ENCODE measurements around the gene CDIPT. TPM values are rescaled to one million over a fixed set of nuclear protein-coding genes. Genes with fewer than 3 reads are reported as not detected.

The CDIPT gene
- total and polyA plus RNA-seq, 4 experiments from 2014 or later, result 76.2 to 123 (median 83.5) TPM

GRCh38 chr16:29900888-29901606, 38.0 kb upstream of the CDIPT start:
- peak overlapping the region; percentile 47 to 83 (median 72) for H3K4me3 Mint-ChIP-seq
- no peaks in the 10 kb centered on the region for H3K36me3 Mint-ChIP-seq
- peaks cover 18% of the 10 kb centered on the region in 2 donors for H3K27me3 Mint-ChIP-seq
- no peaks in the 10 kb centered on the region for H3K36me3 ChIP-seq (ENCODE audit: insufficient read depth, low read length)
- ChIA-PET CTCF (ENCODE audit: partially characterized antibody) (interaction anchor here (0.9 to 1.3 kb wide), 2 partner anchors 72 to 76 kb away, joined by 3 read pairs; partner anchors contain the start of gene TAOK2), POLR2A (ENCODE audit: partially characterized antibody) (interaction anchor here (1.5 to 3.9 kb wide), 4 partner anchors 16 to 93 kb away, joined by 4 to 13 read pairs (median 10); partner anchors contain the start of gene KCTD13)
- H3K27ac Mint-ChIP-seq, result peak overlapping the region in 2 of 7 donors; percentile 30
- intact Hi-C loops (cut with micrococcal nuclease), result loop anchor here (1.0 kb wide), 1 partner anchor 38 kb away; the partner anchor contains the start of gene CDIPT
- H3K27me3 ChIP-seq (ENCODE audit: insufficient read depth, low read length), result peaks cover 10% of the 10 kb centered on the region
- DNase-seq, result no peak
- H3K4me3 ChIP-seq (ENCODE audit: low read length in 2 of 2), result no peak overlapping the region
- peaks cover 15% of the 10 kb centered on the region for H3K4me1 ChIP-seq (ENCODE audit: insufficient read depth, low read length)
- H3K4me1 Mint-ChIP-seq, result peaks cover 0 to 5% (median 3%) of the 10 kb centered on the region in 4 donors
- peaks cover 0 to 3% (median 0%) of the 10 kb centered on the region in 8 donors for H3K9me3 Mint-ChIP-seq
- no peaks in the 10 kb centered on the region for H3K9me3 ChIP-seq (ENCODE audit: control insufficient read depth in 1 of 2, low read length in 2 of 2)
- H3K27ac ChIP-seq (ENCODE audit: low read depth, low read length), result no peak overlapping the region

GRCh38 chr16:29900102-29900887, 37.3 kb upstream of the CDIPT start, which contains the start of gene ASPHD1:
Gene ASPHD1, plus strand, starts transcription at chr16:29900488. Its CDS starts 484 bp downstream, at chr16:29900972.
- peak; percentile 74 to 88 (median 80) for DNase-seq

GRCh38 chr16:29899516-29900101, 36.6 kb upstream of the CDIPT start, which contains the start of gene SEZ6L2:
Gene SEZ6L2, minus strand, starts transcription at chr16:29899550. Its CDS starts 531 bp downstream, at chr16:29899019.
- Histone ChIP-seq H3K4me1 (ENCODE audit: insufficient read depth, low read length) (peaks cover 15% of the 10 kb centered on the region), H3K4me3 (ENCODE audit: low read length in 2 of 2) (peak within 1 kb of the TSS in 1 of 2 donors; percentile 45), H3K36me3 (ENCODE audit: insufficient read depth, low read length) (no peaks in the 10 kb centered on the region), H3K9me3 (ENCODE audit: control insufficient read depth in 1 of 2, low read length in 2 of 2) (no peaks in the 10 kb centered on the region), H3K27ac (ENCODE audit: low read depth, low read length) (no peak within 1 kb of the TSS), H3K27me3 (ENCODE audit: insufficient read depth, low read length) (peaks cover 10% of the 10 kb centered on the region)
- ChIA-PET CTCF (ENCODE audit: partially characterized antibody) (no interaction called here), POLR2A (ENCODE audit: partially characterized antibody) (interaction anchor here (0.8 to 3.9 kb wide), 9 partner anchors 12 to 149 kb away, joined by 3 to 13 read pairs (median 5); partner anchors contain the start of genes INO80E, KCTD13 and TMEM219)
- peaks cover 0 to 3% (median 0%) of the 10 kb centered on the region in 8 donors for H3K9me3 Mint-ChIP-seq
- DNase-seq, result no peak
- intact Hi-C loops (cut with micrococcal nuclease), result loop anchor here (1.0 kb wide), 1 partner anchor 36 kb away; the partner anchor contains the start of gene CDIPT
- peak within 1 kb of the TSS in 2 of 7 donors; percentile 30 to 41 for H3K27ac Mint-ChIP-seq
- peaks cover 18 to 24% of the 10 kb centered on the region in 2 donors for H3K27me3 Mint-ChIP-seq
- peaks cover 0 to 5% (median 3%) of the 10 kb centered on the region in 4 donors for H3K4me1 Mint-ChIP-seq
- H3K4me3 Mint-ChIP-seq, result peak within 1 kb of the TSS; percentile 45 to 83 (median 70)
- H3K36me3 Mint-ChIP-seq, result no peaks in the 10 kb centered on the region

More at GRCh38 chr16:29900102-29900887, 37.3 kb upstream of the CDIPT start, which contains the start of gene ASPHD1:
- ChIA-PET POLR2A (ENCODE audit: partially characterized antibody) (interaction anchor here (0.8 to 3.9 kb wide), 10 partner anchors 11 to 149 kb away, joined by 3 to 13 read pairs (median 4); partner anchors contain the start of genes INO80E, KCTD13 and TMEM219), CTCF (ENCODE audit: partially characterized antibody) (interaction anchor here (0.9 kb wide), 1 partner anchor 77 kb away, joined by 3 read pairs; no protein-coding TSS in a partner anchor)
- Mint-ChIP-seq H3K4me1 (peaks cover 0 to 5% (median 3%) of the 10 kb centered on the region in 4 donors), H3K27ac (peak within 1 kb of the TSS in 3 of 7 donors; percentile 30 to 41 (median 30)), H3K36me3 (no peaks in the 10 kb centered on the region), H3K27me3 (peaks cover 18 to 24% of the 10 kb centered on the region in 2 donors), H3K4me3 (peak within 1 kb of the TSS; percentile 47 to 83 (median 72)), H3K9me3 (peaks cover 0 to 3% (median 0%) of the 10 kb centered on the region in 8 donors)
- Histone ChIP-seq H3K27me3 (ENCODE audit: insufficient read depth, low read length) (peaks cover 10% of the 10 kb centered on the region), H3K4me1 (ENCODE audit: insufficient read depth, low read length) (peaks cover 15% of the 10 kb centered on the region), H3K27ac (ENCODE audit: low read depth, low read length) (no peak within 1 kb of the TSS), H3K4me3 (ENCODE audit: low read length in 2 of 2) (peak within 1 kb of the TSS in 1 of 2 donors; percentile 45), H3K36me3 (ENCODE audit: insufficient read depth, low read length) (no peaks in the 10 kb centered on the region), H3K9me3 (ENCODE audit: control insufficient read depth in 1 of 2, low read length in 2 of 2) (no peaks in the 10 kb centered on the region)
- intact Hi-C loops (cut with micrococcal nuclease), result loop anchor here (1.0 kb wide), 1 partner anchor 37 kb away; the partner anchor contains the start of gene CDIPT

GRCh38 chr16:29898804-29899515, 35.9 kb upstream of the CDIPT start:
- Histone ChIP-seq H3K4me3 (ENCODE audit: low read length in 2 of 2) (no peak overlapping the region), H3K9me3 (ENCODE audit: control insufficient read depth in 1 of 2, low read length in 2 of 2) (no peaks in the 10 kb centered on the region), H3K36me3 (ENCODE audit: insufficient read depth, low read length) (no peaks in the 10 kb centered on the region), H3K27ac (ENCODE audit: low read depth, low read length) (no peak overlapping the region), H3K27me3 (ENCODE audit: insufficient read depth, low read length) (peaks cover 10% of the 10 kb centered on the region), H3K4me1 (ENCODE audit: insufficient read depth, low read length) (peaks cover 15% of the 10 kb centered on the region)
- POLR2A ChIA-PET (ENCODE audit: partially characterized antibody), result interaction anchor here (0.8 to 3.9 kb wide), 3 partner anchors 27 to 97 kb away, joined by 4 to 13 read pairs (median 5); partner anchors contain the start of genes INO80E, KCTD13 and TMEM219
- intact Hi-C loops (cut with micrococcal nuclease), result no loop called here
- H3K27ac Mint-ChIP-seq, result no peak overlapping the region
- H3K4me1 Mint-ChIP-seq, result peaks cover 0 to 5% (median 3%) of the 10 kb centered on the region in 4 donors
- no peak for DNase-seq
- peak overlapping the region in 1 of 8 donors; percentile 67 for H3K4me3 Mint-ChIP-seq
- CTCF ChIA-PET (ENCODE audit: partially characterized antibody), result no interaction called here
- peaks cover 18 to 24% of the 10 kb centered on the region in 2 donors for H3K27me3 Mint-ChIP-seq
- H3K36me3 Mint-ChIP-seq, result no peaks in the 10 kb centered on the region
- H3K9me3 Mint-ChIP-seq, result peaks cover 0 to 3% (median 0%) of the 10 kb centered on the region in 8 donors

GRCh38 chr16:29898135-29898803, 35.2 kb upstream of the CDIPT start:
- no peaks in the 10 kb centered on the region for H3K9me3 ChIP-seq (ENCODE audit: control insufficient read depth in 1 of 2, low read length in 2 of 2)
- DNase-seq, result no peak
- no peak overlapping the region for H3K27ac ChIP-seq (ENCODE audit: low read depth, low read length)
- ChIA-PET POLR2A (ENCODE audit: partially characterized antibody) (no interaction called here), CTCF (ENCODE audit: partially characterized antibody) (no interaction called here)
- Mint-ChIP-seq H3K36me3 (no peaks in the 10 kb centered on the region), H3K4me1 (peaks cover 0 to 5% (median 3%) of the 10 kb centered on the region in 4 donors), H3K9me3 (peaks cover 0 to 3% (median 0%) of the 10 kb centered on the region in 8 donors), H3K27ac (no peak overlapping the region), H3K4me3 (peak overlapping the region in 4 of 8 donors; percentile 29 to 67 (median 38)), H3K27me3 (peaks cover 16 to 24% of the 10 kb centered on the region in 2 donors)
- H3K4me3 ChIP-seq (ENCODE audit: low read length in 2 of 2), result no peak overlapping the region
- peaks cover 15% of the 10 kb centered on the region for H3K4me1 ChIP-seq (ENCODE audit: insufficient read depth, low read length)
- H3K27me3 ChIP-seq (ENCODE audit: insufficient read depth, low read length), result peaks cover 10% of the 10 kb centered on the region
- no peaks in the 10 kb centered on the region for H3K36me3 ChIP-seq (ENCODE audit: insufficient read depth, low read length)
- intact Hi-C loops (cut with micrococcal nuclease), result no loop called here

- H3K27ac Mint-ChIP-seq, result no peak overlapping the region
- intact Hi-C loops (cut with micrococcal nuclease), result no loop called here
Measured at GRCh38 chr16:29897333-29897732, 34.3 kb upstream of the CDIPT start.

More at GRCh38 chr16:29897333-29897732, 34.3 kb upstream of the CDIPT start:
- peaks cover 0 to 3% (median 0%) of the 10 kb centered on the region in 8 donors for H3K9me3 Mint-ChIP-seq
- H3K27me3 ChIP-seq (ENCODE audit: insufficient read depth, low read length), result peaks cover 10% of the 10 kb centered on the region
- no peak overlapping the region for H3K4me3 ChIP-seq (ENCODE audit: low read length in 2 of 2)
- H3K4me1 Mint-ChIP-seq, result peaks cover 0 to 5% (median 3%) of the 10 kb centered on the region in 4 donors
- peaks cover 15% of the 10 kb centered on the region for H3K4me1 ChIP-seq (ENCODE audit: insufficient read depth, low read length)
- H3K4me3 Mint-ChIP-seq, result peak overlapping the region in 1 of 8 donors; percentile 2
- no peak overlapping the region for H3K27ac ChIP-seq (ENCODE audit: low read depth, low read length)
- POLR2A ChIA-PET (ENCODE audit: partially characterized antibody), result no interaction called here
- H3K27me3 Mint-ChIP-seq, result peaks cover 16 to 24% of the 10 kb centered on the region in 2 donors
- no peaks in the 10 kb centered on the region for H3K36me3 Mint-ChIP-seq
- CTCF ChIA-PET (ENCODE audit: partially characterized antibody), result no interaction called here
- H3K9me3 ChIP-seq (ENCODE audit: control insufficient read depth in 1 of 2, low read length in 2 of 2), result no peaks in the 10 kb centered on the region
- no peaks in the 10 kb centered on the region for H3K36me3 ChIP-seq (ENCODE audit: insufficient read depth, low read length)
- DNase-seq, result no peak

Measured in CD4-positive, alpha-beta memory T cell (primary cell).